HepG2 (cell line): ENCODE data around the gene DOCK10. TPM values are rescaled to one million over a fixed set of nuclear protein-coding genes. Genes with fewer than 3 reads are reported as not detected.

Source experiments
- ATAC-seq: fragments of 200-7000 bp; cut with Tn5 transposase; 3 replicates; pipeline ENCODE4 v1.9.1; 2020; ENCODE audit warnings: mild to moderate bottlenecking, moderate library complexity
- BruUV-seq: library from RNA; stranded (reverse); fragments of 400-500 nt; replicated peaks from 2 replicates; lab custom pipeline; 2021; lab: Mats Ljungman, UMichigan
- CTCF ChIA-PET: fragments of 300-600 bp; formaldehyde crosslinking; extraction: SDS; loops from one replicate; lab custom pipeline; 2021; ENCODE audit warnings: low total read pairs, inconsistent platforms, low intra/inter-chr PET ratio; lab: Yijun Ruan, JAX
- POLR2A ChIA-PET: fragments of 350-600 bp; sonication (Branson Sonifier 250); formaldehyde crosslinking; loops from one replicate; lab custom pipeline; 2020; ENCODE audit warnings: antibody characterized with exemption, inconsistent platforms; lab: Yijun Ruan, JAX
- DNase-seq: peaks from one replicate; pipeline ENCODE4 v3.0.0-alpha.2; 2015; ENCODE audit warnings: low spot score
- FAIRE-seq: peaks from 3 replicates; lab custom pipeline; 2011; peaks lifted over from hg19 to GRCh38; lab: Jason Lieb, UNC
- H2AFZ ChIP-seq: one replicate; pipeline ENCODE4 v1.6.1; 2011; ENCODE audit warnings: low read length, inconsistent platforms
- H3K27ac ChIP-seq: fragments of 300-600 bp; 3 replicates; pipeline ENCODE4 v1.8.0; 2011; ENCODE audit warnings: mixed run types, mild to moderate bottlenecking, mixed read lengths, low read length, inconsistent platforms; ENCODE audit not compliant: insufficient read depth; ENCODE audit errors: extremely low read length
- H3K27me3 ChIP-seq, 2 experiments: fragments of 200-600 bp in 1 of 2; 2 replicates in 1 of 2; 3 replicates in 1 of 2; pipeline versions ENCODE4 v1.6.0 to v1.8.0; 2011; ENCODE audit warnings: low read length in 2 of 2, mild to moderate bottlenecking in 2 of 2, moderate library complexity in 2 of 2, inconsistent platforms in 1 of 2; ENCODE audit not compliant: insufficient read depth in 2 of 2, control insufficient read depth in 1 of 2
- H3K36me3 ChIP-seq, 2 experiments: fragments of 200-600 bp in 1 of 2; replicated peaks in 1 of 2; 2 replicates in 1 of 2; 3 replicates in 1 of 2; pipeline versions ENCODE4 v1.5.1 to v1.8.0; 2011; ENCODE audit warnings: low read length in 2 of 2, inconsistent platforms in 1 of 2; ENCODE audit not compliant: insufficient read depth in 2 of 2, control insufficient read depth in 1 of 2
- H3K4me1 ChIP-seq: 2 replicates; pipeline ENCODE4 v1.5.1; 2012; ENCODE audit warnings: low read length, inconsistent platforms; ENCODE audit not compliant: insufficient read depth
- H3K4me2 ChIP-seq: 2 replicates; pipeline ENCODE4 v1.6.0; 2011; ENCODE audit warnings: low read depth, low read length, inconsistent platforms
- H3K4me3 ChIP-seq, 3 experiments: fragments of 200-600 bp in 1 of 3; sonication (generic), shearing (Covaris generic) in 1 of 3; replicated peaks in 1 of 3; 2 replicates each; pipeline ENCODE4 v1.5.1; 2011 to 2016; ENCODE audit warnings: low read length in 3 of 3, inconsistent platforms in 2 of 3, low read depth in 2 of 3, mild to moderate bottlenecking in 2 of 3, control low read depth in 1 of 3, mixed read lengths in 1 of 3; ENCODE audit not compliant: insufficient read depth in 1 of 3
- H3K79me2 ChIP-seq: one replicate; pipeline ENCODE4 v1.6.1; 2011; ENCODE audit warnings: low read length, inconsistent platforms; ENCODE audit not compliant: insufficient read depth
- H3K9ac ChIP-seq: 2 replicates; pipeline ENCODE4 v1.6.0; 2011; ENCODE audit warnings: mild to moderate bottlenecking, low read depth, low read length, inconsistent platforms; ENCODE audit not compliant: insufficient read depth
- H3K9me3 ChIP-seq: 2 replicates; pipeline ENCODE4 v1.5.1; 2012; ENCODE audit warnings: mild to moderate bottlenecking, low read length
- H4K20me1 ChIP-seq: 2 replicates; pipeline ENCODE4 v1.6.0; 2011; ENCODE audit warnings: inconsistent platforms, mild to moderate bottlenecking, low read length, moderate library complexity; ENCODE audit not compliant: insufficient read depth
- GATA4 ChIP-seq: sonication (generic); IDR thresholded peaks from 2 replicates; pipeline ENCODE4 v1.6.1; 2016; ENCODE audit warnings: antibody characterized with exemption, low read depth, borderline replicate concordance
- RNF2 ChIP-seq: fragments of 450-650 bp; conservative IDR thresholded peaks from 2 replicates; pipeline ENCODE4 v1.6.1; 2016; ENCODE audit warnings: low read depth
- SATB2 ChIP-seq: sonication (generic); formaldehyde crosslinking; IDR thresholded peaks from 2 replicates; pipeline ENCODE4 v1.5.0; 2020; ENCODE audit warnings: missing genetic modification reagents
- ZMYM4 ChIP-seq: sonication (generic); formaldehyde crosslinking; IDR thresholded peaks from 2 replicates; pipeline ENCODE4 v1.8.1; 2023; ENCODE audit warnings: mild to moderate bottlenecking, missing genetic modification reagents
- ZNF12 ChIP-seq: sonication (generic); formaldehyde crosslinking; IDR thresholded peaks from 2 replicates; pipeline ENCODE4 v1.5.0; 2020; ENCODE audit warnings: missing genetic modification reagents
- ZNF230 ChIP-seq: sonication (generic); formaldehyde crosslinking; IDR thresholded peaks from 2 replicates; pipeline ENCODE4 v1.4.0; 2020; ENCODE audit warnings: mild to moderate bottlenecking, missing genetic modification reagents
- ZNF282 ChIP-seq: fragments of 450-650 bp; IDR thresholded peaks from 2 replicates; pipeline ENCODE4 v1.6.1; 2018; ENCODE audit not compliant: partially characterized antibody
- ZNF343 ChIP-seq: sonication (generic); formaldehyde crosslinking; IDR thresholded peaks from 2 replicates; pipeline ENCODE4 v1.4.0; 2020; ENCODE audit warnings: mild to moderate bottlenecking, missing genetic modification reagents
- ZNF563 ChIP-seq: sonication (generic); formaldehyde crosslinking; IDR thresholded peaks from 2 replicates; pipeline ENCODE4 v1.8.0; 2022; ENCODE audit warnings: mild to moderate bottlenecking, moderate library complexity, missing genetic modification reagents
- WGBS: methylation state at CpG from one replicate; pipeline ENCODE4 v1.1.6; 2017; ENCODE audit warnings: low lambda C conversion rate; 5-methylcytosine and 5-hydroxymethylcytosine counted together
- in situ Hi-C: cut with HindIII; loops from 2 replicates; pipeline ENCODE4 v1.10.0; 2017; ENCODE audit warnings: low pct_unique_long_range_greater_than_20kb; ENCODE audit not compliant: extremely low pct_ligation_motif_present
- intact Hi-C: fragments of 100-400 bp; cut with micrococcal nuclease; formaldehyde crosslinking; loops from one replicate; pipeline ENCODE4 v1.10.0; 2022; ENCODE audit not compliant: unreplicated experiment
- polyA plus RNA-seq, 8 experiments: library from polyadenylated mRNA; depleted of rRNA in 3 of 8; stranded (reverse) in 7 of 8; unstranded in 1 of 8; fragments of >200 nt; fragmentation: Illumina TruSeq in 4 of 8; extraction: Trizol in 4 of 8; gene quantifications; 2 replicates each; pipeline versions ENCODE4 v1.2.1 to v1.2.3, GENCODE V29; 2011 to 2016; ENCODE audit warnings: low read depth in 4 of 8, missing spikeins in 1 of 8, mixed read lengths in 1 of 8; ENCODE audit not compliant: insufficient read depth in 1 of 8
- total RNA-seq, 5 experiments: library from RNA; depleted of rRNA; stranded (reverse); fragments of >200 nt; fragmentation: Illumina TruSeq; extraction: Trizol; gene quantifications; 2 replicates each; pipeline ENCODE4 v1.2.3, GENCODE V29; 2016; ENCODE audit warnings: low read depth in 1 of 5
- TF ChIP-seq, protein P1 (sequence below), 2 experiments: sonication (generic) in 1 of 2; formaldehyde crosslinking in 1 of 2; IDR thresholded peaks; 2 replicates each; pipeline versions ENCODE4 v1.4.0 to v1.6.1; 2016 to 2020; ENCODE audit warnings: borderline replicate concordance in 1 of 2, low read depth in 1 of 2, mild to moderate bottlenecking in 1 of 2, missing genetic modification reagents in 1 of 2
- TF ChIP-seq, protein P2 (sequence below): sonication (generic); formaldehyde crosslinking; conservative IDR thresholded peaks from 2 replicates; pipeline ENCODE4 v1.4.0; 2020; ENCODE audit warnings: missing genetic modification reagents
- TF ChIP-seq, protein P3 (sequence below), 2 experiments: sonication (generic) in 1 of 2; formaldehyde crosslinking in 1 of 2; IDR thresholded peaks; 2 replicates each; pipeline versions ENCODE4 v1.6.1 to v1.9.0; 2014 to 2022; ENCODE audit warnings: antibody characterized with exemption in 1 of 2, borderline replicate concordance in 1 of 2, inconsistent platforms in 1 of 2, low read depth in 1 of 2, missing genetic modification reagents in 1 of 2

DOCK10 gene
- total and polyA plus RNA-seq, 2 of the 13 experiments (the other 11 are each of a cell fraction or from before 2014, with no cell fraction given) = not detected

DNA sequence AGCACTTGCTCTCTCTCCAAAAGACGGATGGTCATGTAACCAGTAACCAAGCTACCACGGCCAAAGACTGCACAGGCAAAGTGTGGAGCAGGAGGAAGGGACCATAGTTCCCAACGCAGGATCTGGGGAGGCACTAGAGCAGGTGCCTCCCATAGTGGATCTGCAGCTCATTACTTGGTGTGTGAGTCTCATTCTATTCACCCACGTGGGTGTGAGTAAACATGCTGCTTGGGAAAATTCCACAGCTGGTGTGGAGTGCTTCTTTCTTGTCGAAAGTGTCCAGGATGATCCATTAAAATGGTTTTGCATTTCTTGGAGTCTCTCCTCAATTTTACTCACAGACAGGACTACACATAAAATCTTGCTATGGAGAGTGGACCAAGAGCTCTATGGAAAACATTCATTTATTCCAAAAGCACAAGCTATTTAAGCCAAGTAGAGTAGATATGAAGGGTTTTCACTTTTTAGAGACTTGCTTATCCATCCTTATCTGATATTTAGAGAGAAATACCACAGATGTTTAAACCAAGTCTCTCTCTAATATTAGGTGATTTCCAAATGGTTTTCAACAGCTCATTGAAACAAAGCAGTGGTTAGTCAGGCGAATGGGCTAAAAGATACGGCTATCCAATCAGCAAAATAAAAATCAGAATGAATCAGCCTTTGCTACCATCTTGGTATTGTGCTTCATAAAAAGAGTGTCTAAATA is 221.8 kb downstream of the DOCK10 start:
- Histone ChIP-seq H3K9ac (no peak overlapping the region), H4K20me1 (no peaks in the 10 kb centered on the region), H3K9me3 (no peaks in the 10 kb centered on the region), H3K4me2 (no peak overlapping the region), H3K36me3 (no peaks in the 10 kb centered on the region), H3K27me3 (no peaks in the 10 kb centered on the region; a peak in 1 of 5 replicates), H3K4me3 (no peak overlapping the region), H2AFZ (no peak overlapping the region), H3K27ac (no peak overlapping the region), H3K4me1 (no peaks in the 10 kb centered on the region), H3K79me2 (no peaks in the 10 kb centered on the region)
- BruUV-seq = no TSS peak
- intact Hi-C loops = no loop called here
- ATAC-seq (no peak), FAIRE-seq (no peak), DNase-seq (no peak)
- CTCF ChIA-PET = no interaction called here
- WGBS = 2% methylated on average over 7 of the region's 7 CpGs
- in situ Hi-C loops = no loop called here
- POLR2A ChIA-PET = no interaction called here
- TF ChIP-seq ZNF343 (CRISPR knock-in tag) (no peak), ZNF282 (no peak), SATB2 (no peak), ZMYM4 (CRISPR knock-in tag) (no peak), RNF2 (no peak), ZNF12 (CRISPR knock-in tag) (no peak), GATA4 (no peak), ZNF230 (CRISPR knock-in tag) (no peak), ZNF563 (no peak)
- TF ChIP-seq, protein P1, sequence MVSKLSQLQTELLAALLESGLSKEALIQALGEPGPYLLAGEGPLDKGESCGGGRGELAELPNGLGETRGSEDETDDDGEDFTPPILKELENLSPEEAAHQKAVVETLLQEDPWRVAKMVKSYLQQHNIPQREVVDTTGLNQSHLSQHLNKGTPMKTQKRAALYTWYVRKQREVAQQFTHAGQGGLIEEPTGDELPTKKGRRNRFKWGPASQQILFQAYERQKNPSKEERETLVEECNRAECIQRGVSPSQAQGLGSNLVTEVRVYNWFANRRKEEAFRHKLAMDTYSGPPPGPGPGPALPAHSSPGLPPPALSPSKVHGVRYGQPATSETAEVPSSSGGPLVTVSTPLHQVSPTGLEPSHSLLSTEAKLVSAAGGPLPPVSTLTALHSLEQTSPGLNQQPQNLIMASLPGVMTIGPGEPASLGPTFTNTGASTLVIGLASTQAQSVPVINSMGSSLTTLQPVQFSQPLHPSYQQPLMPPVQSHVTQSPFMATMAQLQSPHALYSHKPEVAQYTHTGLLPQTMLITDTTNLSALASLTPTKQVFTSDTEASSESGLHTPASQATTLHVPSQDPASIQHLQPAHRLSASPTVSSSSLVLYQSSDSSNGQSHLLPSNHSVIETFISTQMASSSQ (IDR thresholded peaks at IDR 0.05; ENCODE audit: low read depth) = no peak
- TF ChIP-seq, protein P1 (CRISPR knock-in tag; IDR thresholded peaks at IDR 0.05; ENCODE audit: borderline replicate concordance) = no peak
- TF ChIP-seq, protein P2, sequence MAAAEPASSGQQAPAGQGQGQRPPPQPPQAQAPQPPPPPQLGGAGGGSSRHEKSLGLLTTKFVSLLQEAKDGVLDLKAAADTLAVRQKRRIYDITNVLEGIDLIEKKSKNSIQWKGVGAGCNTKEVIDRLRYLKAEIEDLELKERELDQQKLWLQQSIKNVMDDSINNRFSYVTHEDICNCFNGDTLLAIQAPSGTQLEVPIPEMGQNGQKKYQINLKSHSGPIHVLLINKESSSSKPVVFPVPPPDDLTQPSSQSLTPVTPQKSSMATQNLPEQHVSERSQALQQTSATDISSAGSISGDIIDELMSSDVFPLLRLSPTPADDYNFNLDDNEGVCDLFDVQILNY (CRISPR knock-in tag) = no peak
- TF ChIP-seq, protein P3, sequence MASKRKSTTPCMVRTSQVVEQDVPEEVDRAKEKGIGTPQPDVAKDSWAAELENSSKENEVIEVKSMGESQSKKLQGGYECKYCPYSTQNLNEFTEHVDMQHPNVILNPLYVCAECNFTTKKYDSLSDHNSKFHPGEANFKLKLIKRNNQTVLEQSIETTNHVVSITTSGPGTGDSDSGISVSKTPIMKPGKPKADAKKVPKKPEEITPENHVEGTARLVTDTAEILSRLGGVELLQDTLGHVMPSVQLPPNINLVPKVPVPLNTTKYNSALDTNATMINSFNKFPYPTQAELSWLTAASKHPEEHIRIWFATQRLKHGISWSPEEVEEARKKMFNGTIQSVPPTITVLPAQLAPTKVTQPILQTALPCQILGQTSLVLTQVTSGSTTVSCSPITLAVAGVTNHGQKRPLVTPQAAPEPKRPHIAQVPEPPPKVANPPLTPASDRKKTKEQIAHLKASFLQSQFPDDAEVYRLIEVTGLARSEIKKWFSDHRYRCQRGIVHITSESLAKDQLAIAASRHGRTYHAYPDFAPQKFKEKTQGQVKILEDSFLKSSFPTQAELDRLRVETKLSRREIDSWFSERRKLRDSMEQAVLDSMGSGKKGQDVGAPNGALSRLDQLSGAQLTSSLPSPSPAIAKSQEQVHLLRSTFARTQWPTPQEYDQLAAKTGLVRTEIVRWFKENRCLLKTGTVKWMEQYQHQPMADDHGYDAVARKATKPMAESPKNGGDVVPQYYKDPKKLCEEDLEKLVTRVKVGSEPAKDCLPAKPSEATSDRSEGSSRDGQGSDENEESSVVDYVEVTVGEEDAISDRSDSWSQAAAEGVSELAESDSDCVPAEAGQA (IDR thresholded peaks at IDR 0.05; ENCODE audit: low read depth) = no peak
- TF ChIP-seq, protein P3 (CRISPR knock-in tag; IDR thresholded peaks at IDR 0.05; ENCODE audit: borderline replicate concordance) = no peak
